ENCODE measurements around the gene CACNA1E. TPM values are rescaled to one million over a fixed set of nuclear protein-coding genes. Genes with fewer than 3 reads are reported as not detected.
A peak's percentile ranks its signal among the peaks of the same experiment; 100 is the strongest.

Gene CACNA1E
- total RNA-seq, 1 donor from 2014 or later: 0.08 TPM

DNA sequence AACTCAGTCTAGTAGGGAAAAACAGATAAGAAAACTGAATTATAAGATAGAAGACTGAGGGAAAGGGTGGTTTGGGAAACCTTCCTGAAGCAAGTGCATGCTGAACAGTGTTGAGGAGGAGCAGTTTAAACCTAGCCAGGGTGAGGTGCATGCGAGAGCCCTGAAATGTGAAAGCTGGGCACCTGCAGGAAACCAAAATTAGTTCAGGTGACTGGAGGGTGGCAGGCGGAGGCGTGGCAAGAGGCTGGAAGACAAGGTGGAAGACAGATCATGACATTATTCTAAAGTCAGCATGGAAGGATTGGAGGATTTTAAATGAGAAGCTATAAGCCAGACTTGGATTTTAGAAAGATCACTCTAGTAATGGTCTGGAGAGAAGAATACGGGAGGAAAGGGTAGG, 75.1 kb downstream of the CACNA1E start:
- no peaks in the 10 kb centered on the region for H3K36me3 ChIP-seq (ENCODE audit: control insufficient read depth, insufficient read depth, low read length)
- no peak for DNase-seq (ENCODE audit: low read depth)
- no peak for TF ChIP-seq CTCF (IDR thresholded peaks at IDR 0.05; ENCODE audit: insufficient read depth, low read length, poor library complexity, severe bottlenecking)
- H3K4me3 ChIP-seq (ENCODE audit: low read depth, low read length): no peak overlapping the region
- H3K27me3 ChIP-seq (ENCODE audit: control insufficient read depth, insufficient read depth, low read length): no peaks in the 10 kb centered on the region

DNA sequence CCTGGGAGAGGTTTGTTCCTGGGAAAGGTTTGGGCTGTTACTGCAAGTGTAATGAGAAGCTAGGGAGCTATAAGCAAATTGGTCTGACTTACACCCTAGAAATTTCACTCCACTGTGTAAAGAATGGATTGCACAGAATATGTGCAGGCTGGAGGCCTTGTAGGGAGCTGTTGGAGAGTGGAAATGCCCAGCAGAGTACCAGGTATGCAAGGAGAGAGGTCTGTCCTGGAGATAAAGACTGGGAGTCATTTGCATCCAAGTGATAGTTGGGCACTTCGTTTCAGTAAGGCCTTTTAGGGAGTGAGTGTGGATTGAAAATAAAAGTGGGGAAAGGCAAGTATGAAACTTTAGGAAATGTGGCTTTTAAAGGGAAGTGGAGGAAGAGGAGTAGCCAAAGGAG, 75.8 kb downstream of the CACNA1E start:
- DNase-seq (ENCODE audit: low read depth): no peak
- H3K4me3 ChIP-seq (ENCODE audit: low read depth, low read length): no peak overlapping the region
- no peak for TF ChIP-seq CTCF (IDR thresholded peaks at IDR 0.05; ENCODE audit: insufficient read depth, low read length, poor library complexity, severe bottlenecking)
- no peaks in the 10 kb centered on the region for H3K36me3 ChIP-seq (ENCODE audit: control insufficient read depth, insufficient read depth, low read length)
- H3K27me3 ChIP-seq (ENCODE audit: control insufficient read depth, insufficient read depth, low read length): no peaks in the 10 kb centered on the region

DNA sequence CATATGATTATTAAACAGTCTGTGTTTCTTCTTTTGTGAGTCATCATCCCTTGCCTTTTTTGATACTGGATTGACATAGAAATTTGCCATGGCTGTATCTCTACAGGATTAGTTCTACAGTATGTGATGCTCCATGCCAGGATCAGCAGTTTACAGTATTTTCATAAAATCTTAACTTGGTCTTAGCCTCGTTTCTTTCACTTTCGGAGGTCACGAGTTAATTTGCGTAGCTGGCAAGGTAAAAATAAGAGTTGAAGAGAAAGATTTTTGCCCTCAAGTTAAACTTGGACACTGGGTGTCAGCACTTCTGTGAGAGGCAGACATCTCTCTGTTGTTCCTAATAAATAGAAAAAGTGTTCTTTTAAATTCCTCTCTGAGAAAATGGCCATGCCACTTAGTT, 79.1 kb downstream of the CACNA1E start:
- no peak for TF ChIP-seq CTCF (IDR thresholded peaks at IDR 0.05; ENCODE audit: insufficient read depth, low read length, poor library complexity, severe bottlenecking)
- Histone ChIP-seq H3K27me3 (ENCODE audit: control insufficient read depth, insufficient read depth, low read length) (no peaks in the 10 kb centered on the region), H3K4me3 (ENCODE audit: low read depth, low read length) (no peak overlapping the region), H3K36me3 (ENCODE audit: control insufficient read depth, insufficient read depth, low read length) (no peaks in the 10 kb centered on the region)
- no peak for DNase-seq (ENCODE audit: low read depth)

GRCh38 chr1:181568736-181569135, 85.4 kb downstream of the CACNA1E start:
- Histone ChIP-seq H3K27me3 (ENCODE audit: control insufficient read depth, insufficient read depth, low read length) (no peaks in the 10 kb centered on the region), H3K36me3 (ENCODE audit: control insufficient read depth, insufficient read depth, low read length) (no peaks in the 10 kb centered on the region), H3K4me3 (ENCODE audit: low read depth, low read length) (no peak overlapping the region)
- TF ChIP-seq CTCF (IDR thresholded peaks at IDR 0.05; ENCODE audit: insufficient read depth, low read length, poor library complexity, severe bottlenecking): no peak
- no peak for DNase-seq (ENCODE audit: low read depth)

DNA sequence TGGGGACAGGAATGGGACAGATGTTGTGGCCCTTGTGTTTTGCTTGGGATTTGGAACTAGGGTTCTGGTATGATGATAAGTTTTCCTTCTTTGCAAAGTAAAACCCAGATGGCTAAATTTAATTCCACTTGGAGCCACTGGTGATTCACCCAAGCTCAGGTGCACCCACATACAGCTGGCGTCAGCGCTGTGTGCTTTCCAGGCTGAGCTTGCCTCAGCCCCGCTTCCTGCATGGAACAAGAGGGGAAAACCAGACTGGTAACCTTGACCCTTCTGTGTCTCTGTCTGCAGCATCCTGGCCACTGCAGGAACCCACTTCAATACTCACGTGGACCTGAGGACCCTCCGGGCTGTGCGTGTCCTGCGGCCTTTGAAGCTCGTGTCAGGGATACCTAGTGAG, 94.2 kb downstream of the CACNA1E start:
- TF ChIP-seq CTCF (IDR thresholded peaks at IDR 0.05; ENCODE audit: insufficient read depth, low read length, poor library complexity, severe bottlenecking): no peak
- no peaks in the 10 kb centered on the region for H3K27me3 ChIP-seq (ENCODE audit: control insufficient read depth, insufficient read depth, low read length)
- DNase-seq (ENCODE audit: low read depth): no peak
- H3K36me3 ChIP-seq (ENCODE audit: control insufficient read depth, insufficient read depth, low read length): no peaks in the 10 kb centered on the region
- H3K4me3 ChIP-seq (ENCODE audit: low read depth, low read length): no peak overlapping the region

DNA sequence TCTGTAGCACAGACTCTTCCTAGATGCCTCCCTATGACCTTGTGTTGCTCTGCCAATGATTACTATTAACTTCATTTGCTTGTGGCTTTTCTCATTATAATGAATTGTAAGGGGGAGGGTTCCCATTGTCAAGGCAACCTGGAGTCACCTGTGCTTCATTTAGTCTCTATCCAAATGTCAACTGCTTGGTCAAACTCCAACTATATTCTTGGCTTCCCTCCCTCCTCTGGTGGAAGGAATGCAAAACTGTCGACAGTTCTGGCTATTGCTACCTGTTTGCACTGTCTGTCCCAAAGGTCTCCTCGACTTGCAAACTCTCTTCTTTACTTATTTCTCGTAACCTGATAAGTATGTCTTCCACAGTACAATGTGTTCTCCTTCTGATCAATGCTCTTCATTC, 100.3 kb downstream of the CACNA1E start:
- DNase-seq (ENCODE audit: low read depth): no peak
- Histone ChIP-seq H3K36me3 (ENCODE audit: control insufficient read depth, insufficient read depth, low read length) (no peaks in the 10 kb centered on the region), H3K4me3 (ENCODE audit: low read depth, low read length) (no peak overlapping the region), H3K27me3 (ENCODE audit: control insufficient read depth, insufficient read depth, low read length) (no peaks in the 10 kb centered on the region)
- peak; percentile 13 for TF ChIP-seq CTCF (IDR thresholded peaks at IDR 0.05; ENCODE audit: insufficient read depth, low read length, poor library complexity, severe bottlenecking)
